Peyer's patch (tissue), 4 donors: Measurements from ENCODE around the gene MUC5AC.

Experiments used
- POLR2A ChIP-seq, 2 donors: fragments of 450-650 bp; IDR thresholded peaks; one replicate each; pipeline ENCODE4 v1.5.1; 2017; ENCODE audit warnings: antibody characterized with exemption in 2 of 2, mild to moderate bottlenecking in 2 of 2, moderate library complexity in 2 of 2
- TF ChIP-seq, protein P1 (sequence below), 6 experiments: fragments of 450-650 bp in 4 of 6; fragments of 200-600 bp in 2 of 6; sonication (generic) in 1 of 6; IDR thresholded peaks; one replicate each; pipeline ENCODE4 v1.5.1; 2017 to 2019; ENCODE audit warnings: antibody characterized with exemption in 6 of 6, mild to moderate bottlenecking in 3 of 6, moderate library complexity in 1 of 6

DNA sequence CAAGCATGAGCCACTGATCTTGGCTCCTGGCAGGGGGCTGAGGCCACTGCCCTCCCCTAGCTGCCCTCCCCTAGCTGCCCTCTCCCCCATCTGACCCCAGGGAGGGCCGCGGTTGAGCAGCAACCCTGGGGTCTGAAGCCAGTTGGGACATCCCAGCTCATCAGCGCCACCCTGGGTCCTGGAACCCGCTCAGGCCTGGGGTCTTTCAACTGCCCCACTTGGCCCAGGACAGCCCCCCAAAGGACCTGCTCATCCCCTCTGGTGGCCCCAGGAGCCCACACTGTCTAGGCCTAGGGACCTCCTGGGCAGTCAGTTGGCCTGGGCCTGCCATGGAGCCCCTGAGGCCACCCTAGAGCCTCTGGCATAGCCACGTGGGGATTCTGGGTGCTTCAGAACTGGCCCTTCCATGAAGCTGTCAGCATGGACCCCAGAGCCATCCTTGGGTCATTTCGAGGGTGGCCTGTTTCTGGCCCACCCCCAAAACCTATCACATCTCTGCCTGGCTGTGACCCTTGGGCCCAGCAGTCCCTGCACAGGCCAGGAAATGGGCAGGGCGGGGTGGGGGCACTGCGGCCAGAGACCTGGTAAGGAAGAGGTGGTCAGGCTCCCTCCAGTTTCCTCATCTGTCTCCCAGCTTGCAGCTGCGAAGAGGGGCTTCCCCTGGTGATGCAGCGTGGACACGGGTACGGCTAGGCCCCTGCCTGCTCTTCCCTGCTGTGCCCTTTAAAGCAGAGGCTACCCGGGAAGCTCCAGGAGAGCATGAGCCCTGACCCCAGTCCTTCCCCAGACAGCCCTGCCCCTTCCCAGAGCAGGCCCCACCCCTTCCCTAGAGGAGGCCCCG, 45.2 kb upstream of the MUC5AC start:
- TF ChIP-seq, protein P1, sequence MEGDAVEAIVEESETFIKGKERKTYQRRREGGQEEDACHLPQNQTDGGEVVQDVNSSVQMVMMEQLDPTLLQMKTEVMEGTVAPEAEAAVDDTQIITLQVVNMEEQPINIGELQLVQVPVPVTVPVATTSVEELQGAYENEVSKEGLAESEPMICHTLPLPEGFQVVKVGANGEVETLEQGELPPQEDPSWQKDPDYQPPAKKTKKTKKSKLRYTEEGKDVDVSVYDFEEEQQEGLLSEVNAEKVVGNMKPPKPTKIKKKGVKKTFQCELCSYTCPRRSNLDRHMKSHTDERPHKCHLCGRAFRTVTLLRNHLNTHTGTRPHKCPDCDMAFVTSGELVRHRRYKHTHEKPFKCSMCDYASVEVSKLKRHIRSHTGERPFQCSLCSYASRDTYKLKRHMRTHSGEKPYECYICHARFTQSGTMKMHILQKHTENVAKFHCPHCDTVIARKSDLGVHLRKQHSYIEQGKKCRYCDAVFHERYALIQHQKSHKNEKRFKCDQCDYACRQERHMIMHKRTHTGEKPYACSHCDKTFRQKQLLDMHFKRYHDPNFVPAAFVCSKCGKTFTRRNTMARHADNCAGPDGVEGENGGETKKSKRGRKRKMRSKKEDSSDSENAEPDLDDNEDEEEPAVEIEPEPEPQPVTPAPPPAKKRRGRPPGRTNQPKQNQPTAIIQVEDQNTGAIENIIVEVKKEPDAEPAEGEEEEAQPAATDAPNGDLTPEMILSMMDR (IDR thresholded peaks at IDR 0.05) = no peak
- TF ChIP-seq POLR2A (IDR thresholded peaks at IDR 0.05) = no peak
